ENCODE measurements around the gene TOM1L2.

The TOM1L2 gene

GRCh38 chr17:17911001-17911613 is 61.1 kb downstream of the TOM1L2 start:
- H3K27ac ChIP-seq = peak overlapping the region; percentile 27
- TF ChIP-seq CTCF (conservative IDR thresholded peaks at IDR 0.05; ENCODE audit: low read depth) = no peak
- DNase-seq (ENCODE audit: low spot score) = no peak
- POLR2A ChIA-PET (ENCODE audit: low non-redundant PET) = no interaction called here
- CTCF ChIA-PET = no interaction called here

- DNase-seq (ENCODE audit: low spot score) = no peak
- TF ChIP-seq CTCF (conservative IDR thresholded peaks at IDR 0.05; ENCODE audit: low read depth) = no peak
- ChIA-PET CTCF (interaction anchor here (0.6 to 0.9 kb wide), 2 partner anchors 19 to 55 kb away, joined by 3 read pairs; no protein-coding TSS in a partner anchor), POLR2A (ENCODE audit: low non-redundant PET) (no interaction called here)
- H3K27ac ChIP-seq = no peak overlapping the region
These were observed 62.1 kb downstream of the TOM1L2 start for GRCh38 chr17:17910060-17910459.

- CTCF ChIA-PET = no interaction called here
- POLR2A ChIA-PET (ENCODE audit: low non-redundant PET) = no interaction called here
- DNase-seq (ENCODE audit: low spot score) = no peak
- H3K27ac ChIP-seq = no peak overlapping the region
- no peak for TF ChIP-seq CTCF (conservative IDR thresholded peaks at IDR 0.05; ENCODE audit: low read depth)
These were observed 63.1 kb downstream of the TOM1L2 start for GRCh38 chr17:17909078-17909477.

GRCh38 chr17:17907469-17907868 is 64.7 kb downstream of the TOM1L2 start:
- no peak overlapping the region for H3K27ac ChIP-seq
- POLR2A ChIA-PET (ENCODE audit: low non-redundant PET) = no interaction called here
- CTCF ChIA-PET = interaction anchor here (0.6 kb wide), 1 partner anchor 59 kb away, joined by 3 read pairs; no protein-coding TSS in a partner anchor
- no peak for TF ChIP-seq CTCF (conservative IDR thresholded peaks at IDR 0.05; ENCODE audit: low read depth)
- no peak for DNase-seq (ENCODE audit: low spot score)

- TF ChIP-seq CTCF (conservative IDR thresholded peaks at IDR 0.05; ENCODE audit: low read depth) = no peak
- peak overlapping the region; percentile 28; the same call in 1 of the 2 replicates for H3K27ac ChIP-seq
- ChIA-PET POLR2A (ENCODE audit: low non-redundant PET) (no interaction called here), CTCF (no interaction called here)
- DNase-seq (ENCODE audit: low spot score) = no peak
These were observed 65.6 kb downstream of the TOM1L2 start for GRCh38 chr17:17906418-17907215.

- POLR2A ChIA-PET (ENCODE audit: low non-redundant PET) = no interaction called here
- no peak for TF ChIP-seq CTCF (conservative IDR thresholded peaks at IDR 0.05; ENCODE audit: low read depth)
- DNase-seq (ENCODE audit: low spot score) = no peak
- H3K27ac ChIP-seq = peak overlapping the region; percentile 7; the same call in 1 of the 2 replicates
- CTCF ChIA-PET = interaction anchor here (1.0 to 1.6 kb wide), 2 partner anchors 9 to 14 kb away, joined by 5 read pairs; no protein-coding TSS in a partner anchor
These were observed 67.2 kb downstream of the TOM1L2 start for GRCh38 chr17:17905036-17905320.
